NCI-H2107 treated with DMSO at 0.1 percent for 48 hours (cell line): ENCODE measurements around the gene PRR30.

Experiments used
- DNase-seq: peaks from one replicate; lab custom pipeline; 2025; ENCODE audit not compliant: unreplicated experiment; lab: John Stamatoyannopoulos, UW

The PRR30 gene

GRCh38 chr2:27155069-27155520 lies 15.9 kb upstream of the PRR30 start:
- no peak for DNase-seq

- DNase-seq, result no peak
Observed at GRCh38 chr2:27154488-27154887, 15.3 kb upstream of the PRR30 start.

- DNase-seq, result peak; percentile 72
Observed at GRCh38 chr2:27152796-27153464, 13.7 kb upstream of the PRR30 start.

GRCh38 chr2:27152102-27152795 lies 13.0 kb upstream of the PRR30 start:
- no peak for DNase-seq

GRCh38 chr2:27150639-27151230 lies 11.5 kb upstream of the PRR30 start:
- DNase-seq, result no peak

- no peak for DNase-seq
Observed at GRCh38 chr2:27149570-27150405, 10.6 kb upstream of the PRR30 start.

- no peak for DNase-seq
Observed at GRCh38 chr2:27148801-27149439, 9.7 kb upstream of the PRR30 start, which contains the start of gene TCF23. TSS of gene TCF23 (plus strand) at chr2:27149004. CDS start at chr2:27149134, 130 bp downstream.

GRCh38 chr2:27147935-27148334 lies 8.7 kb upstream of the PRR30 start:
- DNase-seq, result no peak

GRCh38 chr2:27145682-27146081 lies 6.5 kb upstream of the PRR30 start:
- DNase-seq, result peak; percentile 9

GRCh38 chr2:27143285-27143684 lies 4.1 kb upstream of the PRR30 start:
- DNase-seq, result no peak

- DNase-seq, result no peak
Observed at GRCh38 chr2:27138111-27138510, 1.1 kb downstream of the PRR30 start.

- no peak for DNase-seq
Observed at GRCh38 chr2:27137322-27137935, 1.8 kb downstream of the PRR30 start.

- no peak for DNase-seq
Observed at GRCh38 chr2:27136751-27137150, 2.5 kb downstream of the PRR30 start.

GRCh38 chr2:27135478-27135955 lies 3.7 kb downstream of the PRR30 start:
- no peak for DNase-seq

GRCh38 chr2:27134781-27135477 lies 4.3 kb downstream of the PRR30 start:
- no peak for DNase-seq

- DNase-seq, result peak; percentile 84
Observed at GRCh38 chr2:27133905-27134780, 5.1 kb downstream of the PRR30 start, which contains the start of gene PREB. TSS of gene PREB (minus strand) at chr2:27134636. CDS start at chr2:27134421, 215 bp downstream.

- DNase-seq, result no peak
Observed at GRCh38 chr2:27133195-27133875, 5.9 kb downstream of the PRR30 start.

GRCh38 chr2:27131429-27131828 lies 7.8 kb downstream of the PRR30 start:
- DNase-seq, result no peak
